ENCODE results near the gene LRRC66. TPM values are rescaled to one million over a fixed set of nuclear protein-coding genes. Genes with fewer than 3 reads are reported as not detected.

The LRRC66 gene
- total RNA-seq, 1 experiment from 2014 or later: 0.24 TPM

- Histone ChIP-seq H2AFZ (no peak overlapping the region), H3K9me2 (ENCODE audit: insufficient read depth) (no peaks in the 10 kb centered on the region), H3K4me1 (replicated peaks; ENCODE audit: insufficient read depth) (peaks cover 7% of the 10 kb centered on the region), H3K4me2 (no peak overlapping the region), H3K27me3 (ENCODE audit: insufficient read depth, low read depth) (no peaks in the 10 kb centered on the region), H4K20me1 (ENCODE audit: insufficient read depth) (no peaks in the 10 kb centered on the region), H3K79me2 (ENCODE audit: low read depth) (no peaks in the 10 kb centered on the region), H3K27ac (no peak overlapping the region), H3K4me3 (no peak overlapping the region), H3K9me3 (ENCODE audit: insufficient read depth, low read depth) (no peaks in the 10 kb centered on the region), H3K36me3 (ENCODE audit: low read depth) (no peaks in the 10 kb centered on the region), H3F3A (ENCODE audit: insufficient read depth, low read depth) (no peaks in the 10 kb centered on the region)
- no peak for DNase-seq
- intact Hi-C loops (cut with micrococcal nuclease; ENCODE audit: unreplicated experiment): no loop called here
- ChIA-PET POLR2A (ENCODE audit: unreplicated experiment) (no interaction called here), CTCF (no interaction called here)
- TF ChIP-seq, protein P1, sequence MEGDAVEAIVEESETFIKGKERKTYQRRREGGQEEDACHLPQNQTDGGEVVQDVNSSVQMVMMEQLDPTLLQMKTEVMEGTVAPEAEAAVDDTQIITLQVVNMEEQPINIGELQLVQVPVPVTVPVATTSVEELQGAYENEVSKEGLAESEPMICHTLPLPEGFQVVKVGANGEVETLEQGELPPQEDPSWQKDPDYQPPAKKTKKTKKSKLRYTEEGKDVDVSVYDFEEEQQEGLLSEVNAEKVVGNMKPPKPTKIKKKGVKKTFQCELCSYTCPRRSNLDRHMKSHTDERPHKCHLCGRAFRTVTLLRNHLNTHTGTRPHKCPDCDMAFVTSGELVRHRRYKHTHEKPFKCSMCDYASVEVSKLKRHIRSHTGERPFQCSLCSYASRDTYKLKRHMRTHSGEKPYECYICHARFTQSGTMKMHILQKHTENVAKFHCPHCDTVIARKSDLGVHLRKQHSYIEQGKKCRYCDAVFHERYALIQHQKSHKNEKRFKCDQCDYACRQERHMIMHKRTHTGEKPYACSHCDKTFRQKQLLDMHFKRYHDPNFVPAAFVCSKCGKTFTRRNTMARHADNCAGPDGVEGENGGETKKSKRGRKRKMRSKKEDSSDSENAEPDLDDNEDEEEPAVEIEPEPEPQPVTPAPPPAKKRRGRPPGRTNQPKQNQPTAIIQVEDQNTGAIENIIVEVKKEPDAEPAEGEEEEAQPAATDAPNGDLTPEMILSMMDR (conservative IDR thresholded peaks at IDR 0.05): no peak
- TF ChIP-seq EZH2 (IDR thresholded peaks at IDR 0.05; ENCODE audit: low read depth): no peak
- no TSS peak for BruUV-seq (replicated peaks)
Measured at GRCh38 chr4:51999250-51999649, 20.9 kb downstream of the LRRC66 start.

GRCh38 chr4:51998837-51999236 is 21.3 kb downstream of the LRRC66 start:
- Histone ChIP-seq H2AFZ (no peak overlapping the region), H3K9me3 (ENCODE audit: insufficient read depth, low read depth) (no peaks in the 10 kb centered on the region), H4K20me1 (ENCODE audit: insufficient read depth) (no peaks in the 10 kb centered on the region), H3K9me2 (ENCODE audit: insufficient read depth) (no peaks in the 10 kb centered on the region), H3K4me3 (no peak overlapping the region), H3F3A (ENCODE audit: insufficient read depth, low read depth) (no peaks in the 10 kb centered on the region), H3K4me2 (no peak overlapping the region), H3K4me1 (replicated peaks; ENCODE audit: insufficient read depth) (peaks cover 7% of the 10 kb centered on the region), H3K27me3 (ENCODE audit: insufficient read depth, low read depth) (no peaks in the 10 kb centered on the region), H3K36me3 (ENCODE audit: low read depth) (no peaks in the 10 kb centered on the region), H3K79me2 (ENCODE audit: low read depth) (no peaks in the 10 kb centered on the region), H3K27ac (no peak overlapping the region)
- no peak for DNase-seq
- no TSS peak for BruUV-seq (replicated peaks)
- CTCF ChIA-PET: no interaction called here
- POLR2A ChIA-PET (ENCODE audit: unreplicated experiment): no interaction called here
- TF ChIP-seq, protein P1 (conservative IDR thresholded peaks at IDR 0.05): no peak
- TF ChIP-seq EZH2 (IDR thresholded peaks at IDR 0.05; ENCODE audit: low read depth): no peak
- intact Hi-C loops (cut with micrococcal nuclease; ENCODE audit: unreplicated experiment): no loop called here

DNA sequence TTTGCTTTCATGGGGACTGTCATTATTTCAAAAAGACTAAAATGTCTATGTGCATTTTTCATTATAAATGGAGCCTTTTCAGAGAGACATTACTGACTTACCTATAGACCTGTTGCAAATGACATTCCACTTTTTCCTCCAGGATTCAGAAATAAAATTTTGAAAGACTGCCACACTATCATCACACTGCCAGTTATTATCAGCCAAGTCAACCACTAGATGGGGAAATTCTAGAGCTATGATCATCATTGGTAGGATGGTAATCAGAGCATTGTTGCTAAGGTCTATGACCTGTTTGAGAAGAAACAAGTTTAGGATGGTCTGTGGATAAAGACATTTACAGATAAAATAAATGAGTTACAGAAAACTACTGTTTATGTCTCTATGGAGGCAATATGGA is 22.5 kb downstream of the LRRC66 start:
- H3K79me2 ChIP-seq (ENCODE audit: low read depth): no peaks in the 10 kb centered on the region
- H3K9me3 ChIP-seq (ENCODE audit: insufficient read depth, low read depth): no peaks in the 10 kb centered on the region
- TF ChIP-seq, protein P1 (conservative IDR thresholded peaks at IDR 0.05): no peak
- TF ChIP-seq EZH2 (IDR thresholded peaks at IDR 0.05; ENCODE audit: low read depth): no peak
- H3K4me1 ChIP-seq (replicated peaks; ENCODE audit: insufficient read depth): peaks cover 7% of the 10 kb centered on the region
- H4K20me1 ChIP-seq (ENCODE audit: insufficient read depth): no peaks in the 10 kb centered on the region
- CTCF ChIA-PET: no interaction called here
- H3K9me2 ChIP-seq (ENCODE audit: insufficient read depth): no peaks in the 10 kb centered on the region
- intact Hi-C loops (cut with micrococcal nuclease; ENCODE audit: unreplicated experiment): no loop called here
- H3K36me3 ChIP-seq (ENCODE audit: low read depth): no peaks in the 10 kb centered on the region
- no peak overlapping the region for H3K27ac ChIP-seq
- BruUV-seq (replicated peaks): no TSS peak
- DNase-seq: no peak
- H3K4me2 ChIP-seq: no peak overlapping the region
- H2AFZ ChIP-seq: no peak overlapping the region
- H3K4me3 ChIP-seq: no peak overlapping the region
- POLR2A ChIA-PET (ENCODE audit: unreplicated experiment): no interaction called here
- H3F3A ChIP-seq (ENCODE audit: insufficient read depth, low read depth): no peaks in the 10 kb centered on the region
- H3K27me3 ChIP-seq (ENCODE audit: insufficient read depth, low read depth): no peaks in the 10 kb centered on the region

Measured in PC-9 (cell line).